Liver (tissue), 3 donors: ENCODE measurements around the gene SMKR1.

ENCODE experiments used
- GABPA ChIP-seq, 2 donors: IDR thresholded peaks in 1 of 2; conservative IDR thresholded peaks in 1 of 2; 2 replicates each; pipeline ENCODE4 v1.6.1; 2016; ENCODE audit warnings: antibody characterized with exemption in 2 of 2, mild to moderate bottlenecking in 1 of 2, moderate library complexity in 1 of 2
- TF ChIP-seq, protein P1 (sequence below): IDR thresholded peaks from 2 replicates; pipeline ENCODE4 v1.6.1; 2016; ENCODE audit warnings: antibody characterized with exemption
- TF ChIP-seq, protein P2 (sequence below): fragments of 150-350 bp; IDR thresholded peaks from 2 replicates; pipeline ENCODE4 v1.5.1; 2017; ENCODE audit warnings: improper control_type of control experiment, low read depth, low read length; ENCODE audit not compliant: missing input control
- TF ChIP-seq, protein P3 (sequence below): IDR thresholded peaks from 2 replicates; pipeline ENCODE4 v1.6.1; 2016; ENCODE audit warnings: antibody characterized with exemption
- TF ChIP-seq, protein P4 (sequence below): IDR thresholded peaks from 2 replicates; pipeline ENCODE4 v1.6.1; 2016; ENCODE audit warnings: antibody characterized with exemption, mild to moderate bottlenecking
- donor health status: healthy.
- donor health status: healthy.

DNA sequence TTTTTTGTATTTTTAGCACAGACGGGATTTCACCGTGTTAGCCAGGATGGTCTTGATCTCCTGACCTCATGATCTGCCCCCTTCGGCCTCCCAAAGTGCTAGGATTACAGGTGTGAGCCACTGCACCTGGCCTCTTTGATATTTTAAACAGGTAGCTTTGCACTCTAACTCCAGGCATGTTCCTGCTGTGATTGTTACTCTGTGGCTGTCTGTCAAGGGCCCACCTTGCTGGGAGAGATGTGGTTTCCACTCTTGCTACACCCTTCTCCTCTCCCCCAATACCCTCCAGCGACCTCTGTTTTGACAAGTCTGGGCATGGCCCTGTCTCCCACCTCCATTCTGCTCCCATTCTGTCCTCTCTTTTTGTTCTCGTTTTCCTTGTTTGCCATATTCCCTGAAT, 17.1 kb downstream of the SMKR1 start:
- no peak for TF ChIP-seq GABPA (IDR thresholded peaks at IDR 0.05 in 1 of 2, conservative IDR thresholded peaks at IDR 0.05 in 1 of 2)
- TF ChIP-seq, protein P1, sequence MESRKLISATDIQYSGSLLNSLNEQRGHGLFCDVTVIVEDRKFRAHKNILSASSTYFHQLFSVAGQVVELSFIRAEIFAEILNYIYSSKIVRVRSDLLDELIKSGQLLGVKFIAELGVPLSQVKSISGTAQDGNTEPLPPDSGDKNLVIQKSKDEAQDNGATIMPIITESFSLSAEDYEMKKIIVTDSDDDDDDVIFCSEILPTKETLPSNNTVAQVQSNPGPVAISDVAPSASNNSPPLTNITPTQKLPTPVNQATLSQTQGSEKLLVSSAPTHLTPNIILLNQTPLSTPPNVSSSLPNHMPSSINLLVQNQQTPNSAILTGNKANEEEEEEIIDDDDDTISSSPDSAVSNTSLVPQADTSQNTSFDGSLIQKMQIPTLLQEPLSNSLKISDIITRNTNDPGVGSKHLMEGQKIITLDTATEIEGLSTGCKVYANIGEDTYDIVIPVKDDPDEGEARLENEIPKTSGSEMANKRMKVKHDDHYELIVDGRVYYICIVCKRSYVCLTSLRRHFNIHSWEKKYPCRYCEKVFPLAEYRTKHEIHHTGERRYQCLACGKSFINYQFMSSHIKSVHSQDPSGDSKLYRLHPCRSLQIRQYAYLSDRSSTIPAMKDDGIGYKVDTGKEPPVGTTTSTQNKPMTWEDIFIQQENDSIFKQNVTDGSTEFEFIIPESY = no peak
- TF ChIP-seq, protein P2, sequence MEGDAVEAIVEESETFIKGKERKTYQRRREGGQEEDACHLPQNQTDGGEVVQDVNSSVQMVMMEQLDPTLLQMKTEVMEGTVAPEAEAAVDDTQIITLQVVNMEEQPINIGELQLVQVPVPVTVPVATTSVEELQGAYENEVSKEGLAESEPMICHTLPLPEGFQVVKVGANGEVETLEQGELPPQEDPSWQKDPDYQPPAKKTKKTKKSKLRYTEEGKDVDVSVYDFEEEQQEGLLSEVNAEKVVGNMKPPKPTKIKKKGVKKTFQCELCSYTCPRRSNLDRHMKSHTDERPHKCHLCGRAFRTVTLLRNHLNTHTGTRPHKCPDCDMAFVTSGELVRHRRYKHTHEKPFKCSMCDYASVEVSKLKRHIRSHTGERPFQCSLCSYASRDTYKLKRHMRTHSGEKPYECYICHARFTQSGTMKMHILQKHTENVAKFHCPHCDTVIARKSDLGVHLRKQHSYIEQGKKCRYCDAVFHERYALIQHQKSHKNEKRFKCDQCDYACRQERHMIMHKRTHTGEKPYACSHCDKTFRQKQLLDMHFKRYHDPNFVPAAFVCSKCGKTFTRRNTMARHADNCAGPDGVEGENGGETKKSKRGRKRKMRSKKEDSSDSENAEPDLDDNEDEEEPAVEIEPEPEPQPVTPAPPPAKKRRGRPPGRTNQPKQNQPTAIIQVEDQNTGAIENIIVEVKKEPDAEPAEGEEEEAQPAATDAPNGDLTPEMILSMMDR = no peak
- TF ChIP-seq, protein P3, sequence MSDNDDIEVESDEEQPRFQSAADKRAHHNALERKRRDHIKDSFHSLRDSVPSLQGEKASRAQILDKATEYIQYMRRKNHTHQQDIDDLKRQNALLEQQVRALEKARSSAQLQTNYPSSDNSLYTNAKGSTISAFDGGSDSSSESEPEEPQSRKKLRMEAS = no peak
- TF ChIP-seq, protein P4, sequence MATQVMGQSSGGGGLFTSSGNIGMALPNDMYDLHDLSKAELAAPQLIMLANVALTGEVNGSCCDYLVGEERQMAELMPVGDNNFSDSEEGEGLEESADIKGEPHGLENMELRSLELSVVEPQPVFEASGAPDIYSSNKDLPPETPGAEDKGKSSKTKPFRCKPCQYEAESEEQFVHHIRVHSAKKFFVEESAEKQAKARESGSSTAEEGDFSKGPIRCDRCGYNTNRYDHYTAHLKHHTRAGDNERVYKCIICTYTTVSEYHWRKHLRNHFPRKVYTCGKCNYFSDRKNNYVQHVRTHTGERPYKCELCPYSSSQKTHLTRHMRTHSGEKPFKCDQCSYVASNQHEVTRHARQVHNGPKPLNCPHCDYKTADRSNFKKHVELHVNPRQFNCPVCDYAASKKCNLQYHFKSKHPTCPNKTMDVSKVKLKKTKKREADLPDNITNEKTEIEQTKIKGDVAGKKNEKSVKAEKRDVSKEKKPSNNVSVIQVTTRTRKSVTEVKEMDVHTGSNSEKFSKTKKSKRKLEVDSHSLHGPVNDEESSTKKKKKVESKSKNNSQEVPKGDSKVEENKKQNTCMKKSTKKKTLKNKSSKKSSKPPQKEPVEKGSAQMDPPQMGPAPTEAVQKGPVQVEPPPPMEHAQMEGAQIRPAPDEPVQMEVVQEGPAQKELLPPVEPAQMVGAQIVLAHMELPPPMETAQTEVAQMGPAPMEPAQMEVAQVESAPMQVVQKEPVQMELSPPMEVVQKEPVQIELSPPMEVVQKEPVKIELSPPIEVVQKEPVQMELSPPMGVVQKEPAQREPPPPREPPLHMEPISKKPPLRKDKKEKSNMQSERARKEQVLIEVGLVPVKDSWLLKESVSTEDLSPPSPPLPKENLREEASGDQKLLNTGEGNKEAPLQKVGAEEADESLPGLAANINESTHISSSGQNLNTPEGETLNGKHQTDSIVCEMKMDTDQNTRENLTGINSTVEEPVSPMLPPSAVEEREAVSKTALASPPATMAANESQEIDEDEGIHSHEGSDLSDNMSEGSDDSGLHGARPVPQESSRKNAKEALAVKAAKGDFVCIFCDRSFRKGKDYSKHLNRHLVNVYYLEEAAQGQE = no peak
